ENCODE results near the gene KRTAP12-2. TPM values are rescaled to one million over a fixed set of nuclear protein-coding genes. Genes with fewer than 3 reads are reported as not detected.

KRTAP12-2 gene
- total and polyA plus RNA-seq, 2 donors (not counting 3 experiments of a cell fraction or from before 2014, with no cell fraction given) = not detected

DNA sequence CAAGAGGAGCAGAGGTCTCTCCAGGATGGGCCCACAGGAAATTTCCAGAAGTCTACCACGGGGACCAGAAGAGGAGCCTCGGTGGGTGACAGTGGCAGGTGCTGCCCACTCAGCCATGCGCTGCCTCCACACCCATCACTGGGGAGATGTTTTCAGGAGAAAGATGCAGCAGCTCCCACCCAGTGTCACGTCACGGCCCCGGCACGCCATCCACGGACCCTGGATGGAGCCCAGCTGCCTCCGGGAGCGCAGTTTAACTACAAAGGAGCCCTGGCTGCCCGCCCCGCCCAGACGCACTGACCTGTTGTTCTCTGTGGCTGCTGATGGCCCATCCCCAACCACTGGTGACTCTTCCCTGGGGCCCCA, 37.9 kb upstream of the KRTAP12-2 start:
- Histone ChIP-seq H3K4me3 (replicated peaks in 1 of 3; ENCODE audit: insufficient read depth in 1 of 3, low read depth in 1 of 3, low read length in 3 of 3) (no peak overlapping the region), H3K27ac (ENCODE audit: insufficient read depth, low read depth, low read length) (no peak overlapping the region), H3K4me1 (ENCODE audit: control insufficient read depth, extremely low read depth, insufficient read depth, low read length) (peaks cover under 1% of the 10 kb centered on the region), H3K36me3 (ENCODE audit: control insufficient read depth in 2 of 2, extremely low read depth in 1 of 2, insufficient read depth in 2 of 2, low read length in 2 of 2) (no peaks in the 10 kb centered on the region), H3K27me3 (ENCODE audit: control insufficient read depth in 2 of 2, insufficient read depth in 2 of 2, low read length in 2 of 2) (peaks cover 59 to 60% of the 10 kb centered on the region in 2 experiments), H3K79me2 (ENCODE audit: control insufficient read depth, insufficient read depth, low read length) (no peaks in the 10 kb centered on the region), H3K9me3 (replicated peaks; ENCODE audit: control insufficient read depth, insufficient read depth, low read length) (no peaks in the 10 kb centered on the region), H3K4me2 (ENCODE audit: insufficient read depth, low read length) (no peak overlapping the region), H2AFZ (ENCODE audit: low read depth, low read length) (no peak overlapping the region), H4K20me1 (replicated peaks; ENCODE audit: control insufficient read depth, extremely low read depth, insufficient read depth, low read length) (no peaks in the 10 kb centered on the region), H3K9me1 (replicated peaks; ENCODE audit: control insufficient read depth, extremely low read depth, insufficient read depth, low read length) (no peaks in the 10 kb centered on the region), H3K9ac (replicated peaks; ENCODE audit: extremely low read depth, insufficient read depth, low read length) (no peak overlapping the region)
- CTCF ChIA-PET = no interaction called here
- BruUV-seq (replicated peaks) = no TSS peak
- dilution Hi-C loops (cut with MboI; ENCODE audit: extremely low pct_ligation_motif_present, low sequenced_read_pairs) (no loop called here), intact Hi-C loops (cut with micrococcal nuclease) (no loop called here)
- DNase-seq (ENCODE audit: low read depth, low spot score) (no peak), FAIRE-seq (no peak)
- TF ChIP-seq EZH2 (IDR thresholded peaks at IDR 0.05; ENCODE audit: borderline replicate concordance, low read depth, low read length, severe bottlenecking) = peak; percentile 34
- TF ChIP-seq MYC (IDR thresholded peaks at IDR 0.05; ENCODE audit: low read depth, low read length) = no peak
- no peak for TF ChIP-seq GATA2 (IDR thresholded peaks at IDR 0.05; ENCODE audit: insufficient read depth, insufficient read length, low read depth, low read length)
- TF ChIP-seq JUN (IDR thresholded peaks at IDR 0.05; ENCODE audit: borderline replicate concordance, insufficient read depth, insufficient read length, low read depth) = no peak
- TF ChIP-seq FOS (IDR thresholded peaks at IDR 0.05; ENCODE audit: borderline replicate concordance, insufficient read depth, low read length) = no peak
- POLR2A ChIA-PET = no interaction called here

GRCh38 chr21:44703731-44704635, 37.3 kb upstream of the KRTAP12-2 start:
- ChIA-PET POLR2A (no interaction called here), CTCF (no interaction called here)
- Histone ChIP-seq H3K27me3 (ENCODE audit: control insufficient read depth in 2 of 2, insufficient read depth in 2 of 2, low read length in 2 of 2) (peaks cover 52 to 58% of the 10 kb centered on the region in 2 experiments), H2AFZ (ENCODE audit: low read depth, low read length) (no peak overlapping the region), H3K9ac (replicated peaks; ENCODE audit: extremely low read depth, insufficient read depth, low read length) (no peak overlapping the region), H3K4me1 (ENCODE audit: control insufficient read depth, extremely low read depth, insufficient read depth, low read length) (no peaks in the 10 kb centered on the region), H3K36me3 (ENCODE audit: control insufficient read depth in 2 of 2, extremely low read depth in 1 of 2, insufficient read depth in 2 of 2, low read length in 2 of 2) (no peaks in the 10 kb centered on the region), H3K4me2 (ENCODE audit: insufficient read depth, low read length) (no peak overlapping the region), H3K79me2 (ENCODE audit: control insufficient read depth, insufficient read depth, low read length) (no peaks in the 10 kb centered on the region), H3K4me3 (replicated peaks in 1 of 3; ENCODE audit: insufficient read depth in 1 of 3, low read depth in 1 of 3, low read length in 3 of 3) (no peak overlapping the region), H3K27ac (ENCODE audit: insufficient read depth, low read depth, low read length) (no peak overlapping the region), H3K9me3 (replicated peaks; ENCODE audit: control insufficient read depth, insufficient read depth, low read length) (no peaks in the 10 kb centered on the region), H4K20me1 (replicated peaks; ENCODE audit: control insufficient read depth, extremely low read depth, insufficient read depth, low read length) (no peaks in the 10 kb centered on the region), H3K9me1 (replicated peaks; ENCODE audit: control insufficient read depth, extremely low read depth, insufficient read depth, low read length) (no peaks in the 10 kb centered on the region)
- TF ChIP-seq JUN (IDR thresholded peaks at IDR 0.05; ENCODE audit: borderline replicate concordance, insufficient read depth, insufficient read length, low read depth) = no peak
- TF ChIP-seq POLR2AphosphoS5 (IDR thresholded peaks at IDR 0.05; ENCODE audit: insufficient read depth, low read depth, low read length) = no peak
- no peak for TF ChIP-seq GATA2 (IDR thresholded peaks at IDR 0.05; ENCODE audit: insufficient read depth, insufficient read length, low read depth, low read length)
- TF ChIP-seq MYC (IDR thresholded peaks at IDR 0.05; ENCODE audit: low read depth, low read length) = no peak
- no peak for TF ChIP-seq MAX (IDR thresholded peaks at IDR 0.05; ENCODE audit: insufficient read depth, insufficient read length)
- no peak for TF ChIP-seq POLR2A (IDR thresholded peaks at IDR 0.05; ENCODE audit: low read depth, low read length)
- no peak for TF ChIP-seq FOS (IDR thresholded peaks at IDR 0.05; ENCODE audit: borderline replicate concordance, insufficient read depth, low read length)
- TF ChIP-seq, protein P1, sequence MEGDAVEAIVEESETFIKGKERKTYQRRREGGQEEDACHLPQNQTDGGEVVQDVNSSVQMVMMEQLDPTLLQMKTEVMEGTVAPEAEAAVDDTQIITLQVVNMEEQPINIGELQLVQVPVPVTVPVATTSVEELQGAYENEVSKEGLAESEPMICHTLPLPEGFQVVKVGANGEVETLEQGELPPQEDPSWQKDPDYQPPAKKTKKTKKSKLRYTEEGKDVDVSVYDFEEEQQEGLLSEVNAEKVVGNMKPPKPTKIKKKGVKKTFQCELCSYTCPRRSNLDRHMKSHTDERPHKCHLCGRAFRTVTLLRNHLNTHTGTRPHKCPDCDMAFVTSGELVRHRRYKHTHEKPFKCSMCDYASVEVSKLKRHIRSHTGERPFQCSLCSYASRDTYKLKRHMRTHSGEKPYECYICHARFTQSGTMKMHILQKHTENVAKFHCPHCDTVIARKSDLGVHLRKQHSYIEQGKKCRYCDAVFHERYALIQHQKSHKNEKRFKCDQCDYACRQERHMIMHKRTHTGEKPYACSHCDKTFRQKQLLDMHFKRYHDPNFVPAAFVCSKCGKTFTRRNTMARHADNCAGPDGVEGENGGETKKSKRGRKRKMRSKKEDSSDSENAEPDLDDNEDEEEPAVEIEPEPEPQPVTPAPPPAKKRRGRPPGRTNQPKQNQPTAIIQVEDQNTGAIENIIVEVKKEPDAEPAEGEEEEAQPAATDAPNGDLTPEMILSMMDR (IDR thresholded peaks at IDR 0.05; ENCODE audit: extremely low read depth in 1 of 2, insufficient read depth in 1 of 2, low read depth in 1 of 2, low read length in 2 of 2) = no peak
- TF ChIP-seq EZH2 (IDR thresholded peaks at IDR 0.05; ENCODE audit: borderline replicate concordance, low read depth, low read length, severe bottlenecking) = no peak
- dilution Hi-C loops (cut with MboI; ENCODE audit: extremely low pct_ligation_motif_present, low sequenced_read_pairs) (no loop called here), intact Hi-C loops (cut with micrococcal nuclease) (no loop called here)
- no TSS peak for BruUV-seq (replicated peaks)
- no peak for FAIRE-seq
- no peak for DNase-seq (ENCODE audit: low read depth, low spot score)

Data from endothelial cell of umbilical vein (primary cell).